ENCODE data around the gene ACSM5. TPM values are rescaled to one million over a fixed set of nuclear protein-coding genes. Genes with fewer than 3 reads are reported as not detected.

ACSM5 gene
- total and polyA plus RNA-seq, 2 donors (not counting 1 experiment from before 2014, with no cell fraction given) = not detected

DNA sequence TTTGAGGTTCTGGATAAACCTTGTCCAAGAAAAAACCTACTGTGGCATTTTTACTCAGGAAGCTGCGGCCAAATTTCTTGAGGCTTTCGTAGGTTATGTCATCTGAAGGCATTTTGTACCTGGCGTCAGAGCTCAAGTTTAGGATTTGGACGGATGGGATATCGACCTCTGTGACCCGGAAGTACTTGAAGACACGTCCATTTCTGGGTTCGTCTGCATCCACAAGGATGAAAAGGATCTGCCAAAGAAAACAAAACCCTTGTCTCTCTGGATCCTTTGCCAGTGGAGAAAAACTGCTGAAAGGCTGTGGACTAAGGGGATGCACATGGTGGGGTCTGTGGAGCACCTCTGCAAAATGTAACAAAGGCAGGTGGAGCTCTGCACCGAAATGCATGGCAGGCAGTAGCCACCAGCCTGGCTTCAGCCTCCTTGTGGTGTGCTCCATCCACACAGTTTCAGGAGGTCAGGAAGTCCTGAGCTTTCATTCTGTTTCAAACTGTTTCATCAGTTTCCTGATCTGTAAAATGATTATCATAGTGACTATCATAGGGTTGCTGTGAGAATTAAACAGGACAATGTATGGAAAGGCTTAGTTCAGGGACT, 39.8 kb upstream of the ACSM5 start:
- H3K4me1 ChIP-seq (ENCODE audit: control insufficient read depth in 2 of 2, insufficient read depth in 2 of 2, low read length in 2 of 2) = no peaks in the 10 kb centered on the region
- DNase-seq (no peak), ATAC-seq (ENCODE audit: low read depth) (no peak)
- H3K4me3 ChIP-seq (ENCODE audit: control extremely low read depth in 1 of 5, extremely low read depth in 1 of 5, insufficient read depth in 1 of 5, low read depth in 2 of 5, low read length in 4 of 5) = no peak overlapping the region
- H2AFZ ChIP-seq (ENCODE audit: insufficient read depth, low read depth, low read length, poor library complexity, severe bottlenecking) = no peak overlapping the region
- WGBS (ENCODE audit: insufficient coverage) = 89% methylated on average over 9 of the region's 9 CpGs
- peaks cover 31% of the 10 kb centered on the region for H3K27me3 Mint-ChIP-seq
- H3K27ac Mint-ChIP-seq = no peak overlapping the region
- no peaks in the 10 kb centered on the region for H3K9me3 Mint-ChIP-seq (ENCODE audit: insufficient read depth)
- H3K9ac ChIP-seq (ENCODE audit: low read length) = no peak overlapping the region
- no peaks in the 10 kb centered on the region for H4K20me1 ChIP-seq (ENCODE audit: control insufficient read depth, insufficient read depth, low read length, poor library complexity, severe bottlenecking)
- intact Hi-C loops (cut with micrococcal nuclease) = no loop called here
- no peak overlapping the region for H3K4me3 Mint-ChIP-seq
- peaks cover 0 to 4% (median 0%) of the 10 kb centered on the region in 4 experiments for H3K27me3 ChIP-seq (replicated peaks in 1 of 4; ENCODE audit: control extremely low read depth in 1 of 4, control insufficient read depth in 3 of 4, insufficient read depth in 4 of 4, low read length in 3 of 4)
- H3K4me2 ChIP-seq (replicated peaks; ENCODE audit: low read depth, low read length, poor library complexity, severe bottlenecking) = no peak overlapping the region
- H3K36me3 ChIP-seq (replicated peaks in 1 of 2; ENCODE audit: control extremely low read depth in 1 of 2, control insufficient read depth in 1 of 2, extremely low read depth in 1 of 2, insufficient read depth in 2 of 2, low read length in 1 of 2) = no peaks in the 10 kb centered on the region
- no peaks in the 10 kb centered on the region for H3K79me2 ChIP-seq (ENCODE audit: control insufficient read depth, insufficient read depth, low read length)
- H3K9me3 ChIP-seq (ENCODE audit: control extremely low read depth in 1 of 3, control insufficient read depth in 2 of 3, insufficient read depth in 1 of 3, low read length in 2 of 3) = no peaks in the 10 kb centered on the region
- H3K27ac ChIP-seq (ENCODE audit: low read length in 2 of 2) = no peak overlapping the region
- no peaks in the 10 kb centered on the region for H3K4me1 Mint-ChIP-seq
- POLR2A ChIA-PET = no interaction called here
- no peak for TF ChIP-seq EZH2 (IDR thresholded peaks at IDR 0.05; ENCODE audit: borderline replicate concordance, insufficient read depth, low read depth, low read length, poor library complexity, severe bottlenecking)
- TF ChIP-seq CTCF (IDR thresholded peaks at IDR 0.05) = no peak
- CTCF ChIA-PET = interaction anchor here (1.2 kb wide), 1 partner anchor 15 kb away, joined by 3 read pairs; no protein-coding TSS in a partner anchor

DNA sequence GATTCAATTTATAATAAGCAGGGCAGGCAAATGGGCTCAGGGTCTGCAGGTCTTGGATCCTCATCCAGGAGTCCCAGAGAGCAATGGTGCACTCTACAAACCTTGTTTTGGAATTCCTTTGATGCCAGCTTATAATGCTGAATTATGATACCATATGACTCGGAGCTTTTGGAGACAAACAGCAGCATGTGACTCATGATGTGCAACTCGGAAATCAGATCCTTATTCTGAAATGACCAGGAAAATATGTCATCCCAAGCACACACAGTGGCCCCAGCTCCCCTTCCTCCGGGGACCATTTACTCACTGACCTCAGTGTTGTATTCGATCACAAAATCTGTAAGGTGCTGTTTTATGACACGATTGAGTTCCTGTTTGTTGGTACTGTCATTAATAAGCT, 36.6 kb upstream of the ACSM5 start:
- no peaks in the 10 kb centered on the region for H3K4me1 Mint-ChIP-seq
- Histone ChIP-seq H3K79me2 (ENCODE audit: control insufficient read depth, insufficient read depth, low read length) (no peaks in the 10 kb centered on the region), H3K4me1 (ENCODE audit: control insufficient read depth in 2 of 2, insufficient read depth in 2 of 2, low read length in 2 of 2) (no peaks in the 10 kb centered on the region), H3K9me3 (ENCODE audit: control extremely low read depth in 1 of 3, control insufficient read depth in 2 of 3, insufficient read depth in 1 of 3, low read length in 2 of 3) (no peaks in the 10 kb centered on the region), H3K27ac (ENCODE audit: low read length in 2 of 2) (no peak overlapping the region), H3K9ac (ENCODE audit: low read length) (no peak overlapping the region), H3K4me3 (ENCODE audit: control extremely low read depth in 1 of 5, extremely low read depth in 1 of 5, insufficient read depth in 1 of 5, low read depth in 2 of 5, low read length in 4 of 5) (no peak overlapping the region), H3K27me3 (replicated peaks in 1 of 4; ENCODE audit: control extremely low read depth in 1 of 4, control insufficient read depth in 3 of 4, insufficient read depth in 4 of 4, low read length in 3 of 4) (peaks cover 0 to 9% (median 0%) of the 10 kb centered on the region in 4 experiments), H3K36me3 (replicated peaks in 1 of 2; ENCODE audit: control extremely low read depth in 1 of 2, control insufficient read depth in 1 of 2, extremely low read depth in 1 of 2, insufficient read depth in 2 of 2, low read length in 1 of 2) (no peaks in the 10 kb centered on the region), H3K4me2 (replicated peaks; ENCODE audit: low read depth, low read length, poor library complexity, severe bottlenecking) (no peak overlapping the region), H2AFZ (ENCODE audit: insufficient read depth, low read depth, low read length, poor library complexity, severe bottlenecking) (no peak overlapping the region), H4K20me1 (ENCODE audit: control insufficient read depth, insufficient read depth, low read length, poor library complexity, severe bottlenecking) (no peaks in the 10 kb centered on the region)
- intact Hi-C loops (cut with micrococcal nuclease) = no loop called here
- ATAC-seq (ENCODE audit: low read depth) (no peak), DNase-seq (no peak)
- 94% methylated on average over 4 of the region's 5 CpGs for WGBS (ENCODE audit: insufficient coverage)
- no peaks in the 10 kb centered on the region for H3K9me3 Mint-ChIP-seq (ENCODE audit: insufficient read depth)
- H3K27ac Mint-ChIP-seq = no peak overlapping the region
- ChIA-PET CTCF (interaction anchor here (0.7 to 2.2 kb wide), 2 partner anchors 11 to 13 kb away, joined by 3 to 6 read pairs; no protein-coding TSS in a partner anchor), POLR2A (no interaction called here)
- H3K4me3 Mint-ChIP-seq = no peak overlapping the region
- no peak for TF ChIP-seq CTCF (IDR thresholded peaks at IDR 0.05)
- TF ChIP-seq EZH2 (IDR thresholded peaks at IDR 0.05; ENCODE audit: borderline replicate concordance, insufficient read depth, low read depth, low read length, poor library complexity, severe bottlenecking) = no peak
- H3K27me3 Mint-ChIP-seq = peaks cover 42% of the 10 kb centered on the region

Data from B cell (primary cell).